Stimulated activated memory B cell treated with anti-CD40 and anti-IgM and Interleukin-4, amounts not matched to agents 10 μg/mL and 1 μg/mL and 100 μg/mL, for 72 hours (primary cell): ENCODE data around the gene COPG1.

Experiments used
- ATAC-seq: fragments of 150-1000 bp; cut with Tn5 transposase; 2 replicates; pipeline ENCODE4 v1.10.0; 2021
- H3K27ac Mint-ChIP-seq: one replicate; pipeline ENCODE4 v1.8.0; 2022; ENCODE audit warnings: mild to moderate bottlenecking, mixed read lengths
- H3K27me3 Mint-ChIP-seq: one replicate; pipeline ENCODE4 v1.8.0; 2022; ENCODE audit warnings: mixed read lengths
- H3K36me3 Mint-ChIP-seq: one replicate; pipeline ENCODE4 v1.8.0; 2022; ENCODE audit warnings: mixed read lengths
- H3K4me1 Mint-ChIP-seq: one replicate; pipeline ENCODE4 v1.8.0; 2022; ENCODE audit warnings: mixed read lengths
- H3K4me3 Mint-ChIP-seq: one replicate; pipeline ENCODE4 v1.8.0; 2022; ENCODE audit warnings: mild to moderate bottlenecking, moderate library complexity, mixed read lengths
- H3K9me3 Mint-ChIP-seq: one replicate; pipeline ENCODE4 v1.8.0; 2022; ENCODE audit warnings: mixed read lengths

COPG1 gene

GRCh38 chr3:129321887-129322286 lies 72.5 kb downstream of the COPG1 start:
- peaks cover 22% of the 10 kb centered on the region for H3K27me3 Mint-ChIP-seq
- H3K4me1 Mint-ChIP-seq = peaks cover 5% of the 10 kb centered on the region
- no peaks in the 10 kb centered on the region for H3K9me3 Mint-ChIP-seq
- no peaks in the 10 kb centered on the region for H3K36me3 Mint-ChIP-seq
- no peak overlapping the region for H3K4me3 Mint-ChIP-seq
- no peak overlapping the region for H3K27ac Mint-ChIP-seq
- no peak for ATAC-seq

GRCh38 chr3:129323651-129324294 lies 74.4 kb downstream of the COPG1 start:
- Mint-ChIP-seq H3K36me3 (no peaks in the 10 kb centered on the region), H3K4me3 (no peak overlapping the region), H3K27ac (no peak overlapping the region), H3K27me3 (peaks cover 4% of the 10 kb centered on the region), H3K9me3 (no peaks in the 10 kb centered on the region), H3K4me1 (peaks cover 2% of the 10 kb centered on the region)
- peak; percentile 79 for ATAC-seq

GRCh38 chr3:129324855-129325254 lies 75.4 kb downstream of the COPG1 start:
- H3K9me3 Mint-ChIP-seq = no peaks in the 10 kb centered on the region
- H3K4me3 Mint-ChIP-seq = no peak overlapping the region
- H3K27ac Mint-ChIP-seq = no peak overlapping the region
- H3K36me3 Mint-ChIP-seq = no peaks in the 10 kb centered on the region
- H3K27me3 Mint-ChIP-seq = no peaks in the 10 kb centered on the region
- ATAC-seq = no peak
- no peaks in the 10 kb centered on the region for H3K4me1 Mint-ChIP-seq

- H3K27me3 Mint-ChIP-seq = no peaks in the 10 kb centered on the region
- H3K4me1 Mint-ChIP-seq = peaks cover 4% of the 10 kb centered on the region
- no peak for ATAC-seq
- H3K27ac Mint-ChIP-seq = no peak overlapping the region
- H3K9me3 Mint-ChIP-seq = no peaks in the 10 kb centered on the region
- H3K4me3 Mint-ChIP-seq = no peak overlapping the region
- no peaks in the 10 kb centered on the region for H3K36me3 Mint-ChIP-seq
Observed at GRCh38 chr3:129325383-129325782, 76.0 kb downstream of the COPG1 start.

GRCh38 chr3:129326138-129326537 lies 76.7 kb downstream of the COPG1 start:
- Mint-ChIP-seq H3K9me3 (no peaks in the 10 kb centered on the region), H3K4me1 (peaks cover 10% of the 10 kb centered on the region)

GRCh38 chr3:129326595-129326994 lies 77.2 kb downstream of the COPG1 start:
- Mint-ChIP-seq H3K27ac (no peak overlapping the region), H3K4me3 (no peak overlapping the region), H3K27me3 (peaks cover 5% of the 10 kb centered on the region), H3K36me3 (no peaks in the 10 kb centered on the region), H3K4me1 (peaks cover 10% of the 10 kb centered on the region), H3K9me3 (no peaks in the 10 kb centered on the region)
- no peak for ATAC-seq

More at GRCh38 chr3:129326138-129326537, 76.7 kb downstream of the COPG1 start:
- Mint-ChIP-seq H3K27ac (no peak overlapping the region), H3K36me3 (no peaks in the 10 kb centered on the region), H3K27me3 (peaks cover under 1% of the 10 kb centered on the region), H3K4me3 (no peak overlapping the region)
- no peak for ATAC-seq
